Endothelial cell of umbilical vein (primary cell): ENCODE results near the gene NMT1. TPM values are rescaled to one million over a fixed set of nuclear protein-coding genes. Genes with fewer than 3 reads are reported as not detected.

Experiments used
- BruUV-seq: library from RNA; stranded (reverse); fragments of 400-500 nt; replicated peaks from 2 replicates; lab custom pipeline; 2021; lab: Mats Ljungman, UMichigan
- CTCF ChIA-PET: fragments of 300-600, 350-600 bp; sonication (Branson Sonifier 250); formaldehyde crosslinking; loops from one replicate; lab custom pipeline; 2021; ENCODE audit warnings: antibody characterized with exemption, inconsistent platforms; lab: Charles Lee
- POLR2A ChIA-PET: fragments of 300-600, 350-600 bp; sonication (Branson Sonifier 250); formaldehyde crosslinking; loops from one replicate; lab custom pipeline; 2021; ENCODE audit warnings: antibody characterized with exemption, inconsistent platforms; lab: Charles Lee
- DNase-seq: peaks from one replicate; pipeline ENCODE4 v3.0.0-alpha.2; 2011; ENCODE audit warnings: low read depth, low spot score
- FAIRE-seq: peaks from 2 replicates; lab custom pipeline; 2011; peaks lifted over from hg19 to GRCh38; lab: Jason Lieb, UNC
- H2AFZ ChIP-seq: 2 replicates; pipeline ENCODE4 v1.6.0; 2012; ENCODE audit warnings: low read depth, low read length, control low read depth, inconsistent platforms
- H3K27ac ChIP-seq: 2 replicates; pipeline ENCODE4 v1.5.1; 2011; ENCODE audit warnings: low read depth, mild to moderate bottlenecking, control low read depth, low read length, moderate library complexity; ENCODE audit not compliant: insufficient read depth
- H3K27me3 ChIP-seq, 2 experiments: 2 replicates each; pipeline versions ENCODE4 v1.6.0 to v1.6.1; 2011; ENCODE audit warnings: low read length in 2 of 2, mixed read lengths in 1 of 2; ENCODE audit not compliant: control insufficient read depth in 2 of 2, insufficient read depth in 2 of 2
- H3K36me3 ChIP-seq, 2 experiments: 2 replicates in 1 of 2; 3 replicates in 1 of 2; pipeline ENCODE4 v1.5.1; 2011; ENCODE audit warnings: low read length in 2 of 2, mild to moderate bottlenecking in 1 of 2, moderate library complexity in 1 of 2; ENCODE audit not compliant: control insufficient read depth in 2 of 2, insufficient read depth in 2 of 2; ENCODE audit errors: extremely low read depth in 1 of 2
- H3K4me1 ChIP-seq: 3 replicates; pipeline ENCODE4 v1.5.1; 2011; ENCODE audit warnings: mild to moderate bottlenecking, low read length; ENCODE audit not compliant: control insufficient read depth, insufficient read depth; ENCODE audit errors: extremely low read depth
- H3K4me2 ChIP-seq: 2 replicates; pipeline ENCODE4 v1.6.1; 2011; ENCODE audit warnings: low read length, control low read depth, mixed read lengths; ENCODE audit not compliant: insufficient read depth
- H3K4me3 ChIP-seq, 3 experiments: fragments of 200-600 bp in 1 of 3; sonication (generic), shearing (Covaris generic) in 1 of 3; replicated peaks in 1 of 3; 2 replicates each; pipeline ENCODE4 v1.5.1; 2011 to 2016; ENCODE audit warnings: control low read depth in 3 of 3, low read length in 3 of 3, mild to moderate bottlenecking in 2 of 3, inconsistent platforms in 1 of 3, low read depth in 1 of 3, moderate library complexity in 1 of 3; ENCODE audit not compliant: insufficient read depth in 1 of 3
- H3K79me2 ChIP-seq: 2 replicates; pipeline ENCODE4 v1.6.0; 2012; ENCODE audit warnings: low read length, inconsistent platforms; ENCODE audit not compliant: control insufficient read depth, insufficient read depth
- H3K9ac ChIP-seq: replicated peaks from 2 replicates; pipeline ENCODE3; 2011; ENCODE audit warnings: low read length, control low read depth; ENCODE audit not compliant: insufficient read depth; ENCODE audit errors: extremely low read depth
- H3K9me1 ChIP-seq: replicated peaks from 3 replicates; pipeline ENCODE4 v1.6.0; 2011; ENCODE audit warnings: mild to moderate bottlenecking, low read length; ENCODE audit not compliant: control insufficient read depth, insufficient read depth; ENCODE audit errors: extremely low read depth
- H3K9me3 ChIP-seq: replicated peaks from 2 replicates; pipeline ENCODE4 v1.5.1; 2012; ENCODE audit warnings: low read length, inconsistent platforms; ENCODE audit not compliant: control insufficient read depth, insufficient read depth
- H4K20me1 ChIP-seq: replicated peaks from 2 replicates; pipeline ENCODE3; 2011; ENCODE audit warnings: mild to moderate bottlenecking, low read length; ENCODE audit not compliant: control insufficient read depth, insufficient read depth; ENCODE audit errors: extremely low read depth
- EZH2 ChIP-seq: IDR thresholded peaks from 2 replicates; pipeline ENCODE4 v1.6.1; 2012; ENCODE audit warnings: borderline replicate concordance, low read depth, mild to moderate bottlenecking, moderate library complexity, low read length, inconsistent platforms; ENCODE audit not compliant: severe bottlenecking
- FOS ChIP-seq: IDR thresholded peaks from 2 replicates; pipeline ENCODE4 v1.6.1; 2011; ENCODE audit warnings: mild to moderate bottlenecking, low read length, moderate library complexity, borderline replicate concordance; ENCODE audit not compliant: insufficient read depth
- GATA2 ChIP-seq: IDR thresholded peaks from 2 replicates; pipeline ENCODE4 v1.7.0; 2011; ENCODE audit warnings: low read depth, mild to moderate bottlenecking, moderate library complexity, mixed read lengths, low read length; ENCODE audit not compliant: insufficient read length, insufficient read depth
- JUN ChIP-seq: IDR thresholded peaks from 2 replicates; pipeline ENCODE4 v1.6.1; 2011; ENCODE audit warnings: borderline replicate concordance, low read depth; ENCODE audit not compliant: insufficient read length, insufficient read depth
- MYC ChIP-seq: IDR thresholded peaks from one replicate; pipeline ENCODE4 v1.6.1; 2011; ENCODE audit warnings: mild to moderate bottlenecking, low read depth, low read length
- POLR2A ChIP-seq: IDR thresholded peaks from 2 replicates; pipeline ENCODE4 v1.6.1; 2012; ENCODE audit warnings: low read depth, mild to moderate bottlenecking, control low read depth, low read length
- POLR2AphosphoS5 ChIP-seq: IDR thresholded peaks from 2 replicates; pipeline ENCODE4 v1.6.1; 2012; ENCODE audit warnings: low read depth, mild to moderate bottlenecking, control low read depth, low read length, moderate library complexity; ENCODE audit not compliant: insufficient read depth
- dilution Hi-C: fragments of 300-500 bp; cut with MboI; formaldehyde crosslinking; loops from one replicate; pipeline ENCODE4 v1.15.0; 2019; ENCODE audit warnings: low sequenced_read_pairs; ENCODE audit not compliant: extremely low pct_ligation_motif_present
- intact Hi-C: fragments of 100-400 bp; cut with micrococcal nuclease; formaldehyde crosslinking; loops from one replicate; pipeline ENCODE4 v1.10.0; 2022
- polyA plus RNA-seq, 4 experiments: library from polyadenylated mRNA; depleted of rRNA in 3 of 4; stranded (reverse) in 3 of 4; unstranded in 1 of 4; fragments of >200 nt; gene quantifications; 2 replicates each; pipeline versions ENCODE4 v1.2.1 to v1.2.3, GENCODE V29; 2011 to 2012; ENCODE audit warnings: missing spikeins in 1 of 4
- total RNA-seq: library from RNA; stranded (reverse); gene quantifications from 2 replicates; pipeline ENCODE4 v1.2.3, GENCODE V29; 2021
- TF ChIP-seq, protein P1 (sequence below): IDR thresholded peaks from 2 replicates; pipeline ENCODE4 v1.6.1; 2011; ENCODE audit not compliant: insufficient read depth, insufficient read length

Gene NMT1
- total and polyA plus RNA-seq, 2 donors (not counting 3 experiments of a cell fraction or from before 2014, with no cell fraction given): 37.6 to 135 TPM

GRCh38 chr17:45090711-45091110, 29.6 kb downstream of the NMT1 start:
- no peak for DNase-seq
- Histone ChIP-seq H3K79me2 (no peaks in the 10 kb centered on the region), H3K27me3 (no peaks in the 10 kb centered on the region), H3K27ac (no peak overlapping the region), H3K9ac (no peak overlapping the region), H3K4me1 (peaks cover 23% of the 10 kb centered on the region), H3K4me3 (no peak overlapping the region), H3K9me1 (no peaks in the 10 kb centered on the region), H2AFZ (no peak overlapping the region), H4K20me1 (no peaks in the 10 kb centered on the region), H3K36me3 (peaks cover 19 to 29% of the 10 kb centered on the region in 2 experiments), H3K9me3 (no peaks in the 10 kb centered on the region), H3K4me2 (no peak overlapping the region)
- TF ChIP-seq GATA2 (no peak), POLR2AphosphoS5 (no peak), POLR2A (no peak), MYC (no peak), FOS (no peak), JUN (no peak), EZH2 (no peak)
- TF ChIP-seq, protein P1, sequence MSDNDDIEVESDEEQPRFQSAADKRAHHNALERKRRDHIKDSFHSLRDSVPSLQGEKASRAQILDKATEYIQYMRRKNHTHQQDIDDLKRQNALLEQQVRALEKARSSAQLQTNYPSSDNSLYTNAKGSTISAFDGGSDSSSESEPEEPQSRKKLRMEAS: no peak
- FAIRE-seq: no peak
- ChIA-PET POLR2A (no interaction called here), CTCF (interaction anchor here (2.4 kb wide), 1 partner anchor 12 kb away, joined by 5 read pairs; no protein-coding TSS in a partner anchor)
- intact Hi-C loops (loop anchor here (5.0 kb wide), 1 partner anchor 38 kb away; the partner anchor contains the start of gene DCAKD), dilution Hi-C loops (no loop called here)
- no TSS peak for BruUV-seq
